ENCODE measurements around the gene CCDC134.

CCDC134 gene

GRCh38 chr22:41800348-41801146, at the start of gene CCDC134:
CCDC134 (plus strand) TSS chr22:41800679; CDS start chr22:41808891, 8,212 bp downstream.
- no peak for DNase-seq (ENCODE audit: low read depth, low spot score)

- DNase-seq (ENCODE audit: low read depth, low spot score): no peak
Observed at GRCh38 chr22:41752011-41752970, 48.2 kb upstream of the CCDC134 start.

DNA sequence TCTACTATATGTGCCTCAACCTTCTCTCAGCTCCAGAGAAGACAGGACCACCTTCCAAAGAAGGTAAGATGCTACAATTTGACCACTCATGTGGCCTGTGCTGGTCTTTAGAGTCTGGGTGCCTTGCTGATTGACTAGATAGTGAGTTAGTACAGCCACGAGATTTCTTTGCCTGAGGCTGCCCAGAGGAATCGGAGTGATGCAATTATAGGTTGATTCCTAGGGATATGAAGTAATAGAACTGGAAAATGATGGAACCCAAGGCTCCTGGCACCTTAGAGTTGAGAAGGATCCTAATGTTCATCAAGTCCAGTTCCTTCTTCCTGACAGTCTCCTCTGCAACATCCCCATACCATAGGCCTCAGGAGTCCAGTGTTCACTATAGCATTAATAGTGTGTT, 46.5 kb upstream of the CCDC134 start:
- no peak for DNase-seq (ENCODE audit: low read depth, low spot score)

DNA sequence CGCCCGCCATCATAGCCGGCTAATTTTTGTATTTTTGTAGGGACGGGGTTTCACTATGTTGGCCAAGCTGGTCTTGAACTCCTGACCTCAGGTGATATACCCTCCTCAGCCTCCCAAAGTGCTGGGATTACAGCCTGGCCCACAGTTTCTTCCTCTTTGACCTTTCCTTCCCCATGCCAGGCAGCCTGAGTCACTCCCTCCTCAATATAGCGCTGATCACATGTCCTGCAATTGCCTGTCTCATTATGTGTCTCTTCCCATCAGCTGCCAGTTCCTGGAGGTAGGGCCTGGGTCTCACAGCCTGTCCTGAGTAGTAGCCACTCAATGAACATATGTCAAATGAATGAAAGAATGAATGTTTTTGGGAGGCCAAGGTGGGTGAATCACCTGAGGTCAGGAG, 43.0 kb upstream of the CCDC134 start:
- DNase-seq (ENCODE audit: low read depth, low spot score): no peak

- no peak for DNase-seq (ENCODE audit: low read depth, low spot score)
Observed at GRCh38 chr22:41758231-41758630, 42.2 kb upstream of the CCDC134 start.

DNA sequence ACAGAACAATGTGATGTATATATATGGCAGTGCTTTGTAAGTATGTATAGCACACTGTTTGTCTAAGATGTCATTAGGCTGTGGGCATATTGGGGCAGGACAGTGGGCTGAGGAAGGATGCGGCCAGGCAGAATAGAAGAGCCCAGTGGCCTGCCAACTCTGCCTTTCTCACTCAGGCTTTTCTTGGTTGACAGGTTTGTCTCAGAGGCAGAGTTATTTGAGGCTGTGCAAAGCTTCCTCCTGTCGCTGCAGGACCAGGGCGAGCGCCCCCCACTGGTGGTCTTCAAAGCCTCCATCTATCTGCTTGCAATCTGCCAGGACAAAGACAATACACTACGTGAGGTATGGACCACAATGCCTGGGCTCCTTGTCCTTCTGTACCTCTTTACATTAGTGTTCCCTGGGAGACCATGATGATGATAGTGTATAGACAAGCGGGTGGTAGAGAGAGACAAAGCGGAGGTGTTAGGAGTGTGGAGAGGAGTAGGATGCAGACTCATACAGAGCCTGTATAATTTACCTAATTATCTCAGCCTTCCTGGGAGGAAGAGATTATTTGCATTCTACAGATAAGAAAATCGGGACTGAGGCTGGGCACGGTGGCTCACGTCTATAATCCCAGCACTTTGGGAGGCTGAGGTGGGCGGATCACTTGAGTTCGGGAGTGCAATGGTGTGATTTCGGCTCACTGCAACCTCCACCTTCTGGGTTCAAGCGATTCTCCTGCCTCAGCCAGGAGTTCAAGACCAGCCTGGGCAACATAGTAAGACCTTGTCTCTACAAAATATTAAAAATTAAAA, 37.3 kb upstream of the CCDC134 start:
- DNase-seq (ENCODE audit: low read depth, low spot score): peak; percentile 69

DNA sequence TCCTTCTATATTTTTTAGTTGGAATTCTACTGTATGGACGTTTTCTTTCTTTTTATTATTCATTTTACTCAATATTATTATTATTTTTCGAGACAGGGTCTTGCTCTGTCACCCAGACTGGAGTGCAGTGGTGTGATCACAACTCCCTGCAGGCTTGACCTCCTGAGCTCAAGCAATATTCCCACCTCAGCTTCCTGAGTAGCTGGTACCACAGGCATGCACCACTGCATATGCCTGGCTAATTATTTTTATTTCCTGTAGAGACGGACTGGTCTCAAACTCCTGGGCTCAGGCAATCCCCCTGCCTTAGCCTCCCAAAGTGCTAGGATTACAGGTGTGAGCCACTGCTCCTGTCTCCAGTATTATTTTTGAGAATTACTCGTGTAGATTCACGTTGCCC, 34.0 kb upstream of the CCDC134 start:
- no peak for DNase-seq (ENCODE audit: low read depth, low spot score)

- no peak for DNase-seq (ENCODE audit: low read depth, low spot score)
Observed at GRCh38 chr22:41768430-41768829, 32.0 kb upstream of the CCDC134 start.

- no peak for DNase-seq (ENCODE audit: low read depth, low spot score)
Observed at GRCh38 chr22:41770715-41771468, 29.6 kb upstream of the CCDC134 start.

- DNase-seq (ENCODE audit: low read depth, low spot score): no peak
Observed at GRCh38 chr22:41772198-41772597, 28.3 kb upstream of the CCDC134 start.

DNA sequence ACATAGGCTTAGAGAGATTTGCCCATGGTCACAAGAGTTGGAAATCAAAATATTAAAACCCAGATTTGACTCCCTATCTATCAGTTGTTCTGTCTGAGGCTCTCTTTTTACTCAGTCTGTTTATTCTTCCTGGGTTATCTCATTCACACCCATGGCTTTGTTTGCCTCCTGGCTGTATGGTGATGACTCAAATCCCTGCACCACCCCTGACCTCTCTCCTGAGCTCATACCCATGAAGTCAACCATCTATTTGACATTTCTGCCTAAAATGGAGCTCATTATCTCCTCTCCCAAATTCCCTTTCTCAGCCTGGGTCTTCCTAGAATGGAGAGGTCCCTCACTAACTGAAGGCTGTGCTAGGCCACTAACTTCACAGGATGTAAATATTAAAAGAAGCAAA, 27.8 kb upstream of the CCDC134 start:
- no peak for DNase-seq (ENCODE audit: low read depth, low spot score)

GRCh38 chr22:41775338-41775737, 25.1 kb upstream of the CCDC134 start:
- no peak for DNase-seq (ENCODE audit: low read depth, low spot score)

GRCh38 chr22:41775976-41776375, 24.5 kb upstream of the CCDC134 start:
- DNase-seq (ENCODE audit: low read depth, low spot score): no peak

DNA sequence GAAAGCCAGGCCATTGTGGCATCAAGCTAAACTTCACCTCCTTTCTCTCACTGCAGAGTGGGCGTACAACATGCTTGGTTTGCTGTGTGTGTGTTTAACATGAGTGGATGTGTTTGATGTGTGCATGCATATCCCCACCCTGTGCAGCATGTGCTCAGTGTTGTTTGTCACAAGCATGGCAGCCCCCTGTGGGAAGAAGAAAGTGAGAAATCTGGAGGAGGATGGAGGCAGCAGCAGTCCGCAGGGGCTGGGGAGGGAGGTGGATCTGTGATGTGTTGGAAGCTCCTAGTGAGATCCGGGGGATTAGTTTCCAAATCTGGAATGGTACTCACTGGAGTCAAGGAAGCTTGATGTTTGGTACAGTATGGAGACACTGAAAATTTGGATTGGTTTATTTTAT, 24.1 kb upstream of the CCDC134 start:
- no peak for DNase-seq (ENCODE audit: low read depth, low spot score)

GRCh38 chr22:41777749-41778425, 22.6 kb upstream of the CCDC134 start:
- DNase-seq (ENCODE audit: low read depth, low spot score): no peak

- DNase-seq (ENCODE audit: low read depth, low spot score): no peak
Observed at GRCh38 chr22:41779929-41780505, 20.5 kb upstream of the CCDC134 start.

- DNase-seq (ENCODE audit: low read depth, low spot score): no peak
Observed at GRCh38 chr22:41780746-41781505, 19.6 kb upstream of the CCDC134 start.

DNA sequence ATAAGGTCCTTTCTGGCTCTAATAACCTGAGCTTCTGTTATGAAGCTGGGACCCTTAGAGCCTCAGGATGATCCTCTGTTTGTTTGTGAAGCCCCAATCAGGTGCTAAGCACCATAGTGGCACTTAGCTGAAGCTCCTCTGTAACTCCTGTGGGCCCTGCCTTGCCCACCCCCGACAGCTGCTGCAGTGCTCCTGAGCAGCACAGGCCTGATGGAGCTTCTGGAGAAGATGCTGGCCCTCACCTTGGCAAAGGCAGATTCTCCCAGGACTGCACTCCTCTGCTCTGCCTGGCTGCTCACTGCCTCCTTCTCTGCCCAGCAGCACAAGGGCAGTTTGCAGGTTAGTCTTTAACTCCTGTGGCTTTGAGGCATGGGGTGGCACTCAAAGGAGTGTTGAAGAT, 19.0 kb upstream of the CCDC134 start:
- DNase-seq (ENCODE audit: low read depth, low spot score): no peak

DNA sequence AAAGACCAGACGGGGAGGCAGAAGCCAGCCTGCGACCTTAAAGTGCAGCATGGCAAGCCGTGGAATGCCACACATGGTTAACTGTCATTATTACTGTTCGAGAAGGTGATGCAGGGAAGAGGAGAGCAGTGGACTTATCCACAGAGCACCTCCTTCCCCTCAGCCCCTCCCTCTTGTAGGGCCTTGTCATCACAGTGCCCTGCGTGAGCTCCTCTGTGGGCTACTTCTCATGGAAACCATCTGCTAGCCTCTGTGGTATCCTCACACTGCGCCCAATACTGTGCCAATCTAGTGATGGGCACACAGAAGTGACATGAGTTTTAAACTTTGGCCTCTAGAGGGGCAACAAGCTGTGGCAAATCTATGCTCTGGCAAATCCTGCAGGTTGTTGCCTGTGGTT, 18.2 kb upstream of the CCDC134 start:
- no peak for DNase-seq (ENCODE audit: low read depth, low spot score)
